Activated naive CD8-positive, alpha-beta T cell (primary cell): Measurements from ENCODE around the gene PRKCZ.
"Not testable (repeated sequence)": the region's sequence is repeated elsewhere in the genome, so short reads cannot be mapped to it uniquely, and the experiment has no call there.

Experiments used
- H3K27ac Mint-ChIP-seq: one replicate; pipeline ENCODE4 v1.8.0; 2021; ENCODE audit warnings: mixed read lengths
- H3K27me3 Mint-ChIP-seq: one replicate; pipeline ENCODE4 v1.8.0; 2021; ENCODE audit warnings: mixed read lengths
- H3K36me3 Mint-ChIP-seq: one replicate; pipeline ENCODE4 v1.8.0; 2021; ENCODE audit warnings: mixed read lengths
- H3K4me1 Mint-ChIP-seq: one replicate; pipeline ENCODE4 v1.8.0; 2021; ENCODE audit warnings: low read depth, mixed read lengths
- H3K4me3 Mint-ChIP-seq: one replicate; pipeline ENCODE4 v1.8.0; 2021; ENCODE audit warnings: mild to moderate bottlenecking, mixed read lengths
- H3K9me3 Mint-ChIP-seq: one replicate; pipeline ENCODE4 v1.8.0; 2021; ENCODE audit warnings: low read depth, mixed read lengths

PRKCZ gene

GRCh38 chr1:2091611-2092604, 41.7 kb downstream of the PRKCZ start:
- Mint-ChIP-seq H3K27me3 (no peaks in the 10 kb centered on the region), H3K9me3 (no peaks in the 10 kb centered on the region), H3K36me3 (no peaks in the 10 kb centered on the region), H3K4me3 (no peak overlapping the region), H3K4me1 (peaks cover 3% of the 10 kb centered on the region), H3K27ac (no peak overlapping the region)

GRCh38 chr1:2093055-2093454, 42.8 kb downstream of the PRKCZ start:
- Mint-ChIP-seq H3K4me3 (no peak overlapping the region), H3K27me3 (no peaks in the 10 kb centered on the region), H3K4me1 (peaks cover 3% of the 10 kb centered on the region), H3K9me3 (peaks cover 4% of the 10 kb centered on the region), H3K36me3 (peaks cover 4% of the 10 kb centered on the region), H3K27ac (no peak overlapping the region)

GRCh38 chr1:2093636-2094035, 43.4 kb downstream of the PRKCZ start:
- peaks cover 4% of the 10 kb centered on the region for H3K9me3 Mint-ChIP-seq
- peaks cover 3% of the 10 kb centered on the region for H3K4me1 Mint-ChIP-seq
- H3K27me3 Mint-ChIP-seq, result no peaks in the 10 kb centered on the region
- no peak overlapping the region for H3K4me3 Mint-ChIP-seq
- peaks cover 7% of the 10 kb centered on the region for H3K36me3 Mint-ChIP-seq
- no peak overlapping the region for H3K27ac Mint-ChIP-seq

- not testable (repeated sequence) for H3K27me3 Mint-ChIP-seq, H3K4me3 Mint-ChIP-seq, H3K4me1 Mint-ChIP-seq, H3K27ac Mint-ChIP-seq, H3K36me3 Mint-ChIP-seq, H3K9me3 Mint-ChIP-seq
These were observed 44.3 kb downstream of the PRKCZ start for GRCh38 chr1:2094269-2095158.

GRCh38 chr1:2095394-2095793, 45.2 kb downstream of the PRKCZ start:
- H3K4me1 Mint-ChIP-seq, result peaks cover 3% of the 10 kb centered on the region
- no peak overlapping the region for H3K4me3 Mint-ChIP-seq
- H3K9me3 Mint-ChIP-seq, result peaks cover 4% of the 10 kb centered on the region
- peaks cover 7% of the 10 kb centered on the region for H3K36me3 Mint-ChIP-seq
- no peak overlapping the region for H3K27ac Mint-ChIP-seq
- no peaks in the 10 kb centered on the region for H3K27me3 Mint-ChIP-seq

GRCh38 chr1:2095981-2096736, 45.9 kb downstream of the PRKCZ start:
- Mint-ChIP-seq H3K4me1 (peaks cover 3% of the 10 kb centered on the region), H3K36me3 (peaks cover 7% of the 10 kb centered on the region), H3K4me3 (no peak overlapping the region), H3K9me3 (peaks cover 4% of the 10 kb centered on the region), H3K27me3 (no peaks in the 10 kb centered on the region), H3K27ac (no peak overlapping the region)

- H3K4me1 Mint-ChIP-seq, result no peaks in the 10 kb centered on the region
- no peak overlapping the region for H3K27ac Mint-ChIP-seq
- peaks cover 7% of the 10 kb centered on the region for H3K36me3 Mint-ChIP-seq
- H3K27me3 Mint-ChIP-seq, result no peaks in the 10 kb centered on the region
- H3K9me3 Mint-ChIP-seq, result peaks cover 4% of the 10 kb centered on the region
- no peak overlapping the region for H3K4me3 Mint-ChIP-seq
These were observed 47.4 kb downstream of the PRKCZ start for GRCh38 chr1:2097386-2098300.

- no peaks in the 10 kb centered on the region for H3K27me3 Mint-ChIP-seq
- no peaks in the 10 kb centered on the region for H3K4me1 Mint-ChIP-seq
- H3K9me3 Mint-ChIP-seq, result peaks cover 4% of the 10 kb centered on the region
- H3K36me3 Mint-ChIP-seq, result peaks cover 7% of the 10 kb centered on the region
- no peak overlapping the region for H3K27ac Mint-ChIP-seq
- H3K4me3 Mint-ChIP-seq, result no peak overlapping the region
These were observed 48.1 kb downstream of the PRKCZ start for GRCh38 chr1:2098301-2098698.

- H3K27ac Mint-ChIP-seq, result no peak overlapping the region
- H3K4me1 Mint-ChIP-seq, result no peaks in the 10 kb centered on the region
- H3K27me3 Mint-ChIP-seq, result no peaks in the 10 kb centered on the region
- peaks cover 7% of the 10 kb centered on the region for H3K36me3 Mint-ChIP-seq
- peaks cover 4% of the 10 kb centered on the region for H3K9me3 Mint-ChIP-seq
- no peak overlapping the region for H3K4me3 Mint-ChIP-seq
These were observed 48.9 kb downstream of the PRKCZ start for GRCh38 chr1:2098839-2099785.

- H3K4me1 Mint-ChIP-seq, result no peaks in the 10 kb centered on the region
- no peaks in the 10 kb centered on the region for H3K27me3 Mint-ChIP-seq
- no peak overlapping the region for H3K4me3 Mint-ChIP-seq
- H3K36me3 Mint-ChIP-seq, result peaks cover 7% of the 10 kb centered on the region
- H3K27ac Mint-ChIP-seq, result no peak overlapping the region
- H3K9me3 Mint-ChIP-seq, result peaks cover 4% of the 10 kb centered on the region
These were observed 49.9 kb downstream of the PRKCZ start for GRCh38 chr1:2099886-2100779.

GRCh38 chr1:2100780-2101108, 50.5 kb downstream of the PRKCZ start:
- H3K9me3 Mint-ChIP-seq, result peaks cover 4% of the 10 kb centered on the region
- no peak overlapping the region for H3K27ac Mint-ChIP-seq
- no peak overlapping the region for H3K4me3 Mint-ChIP-seq
- no peaks in the 10 kb centered on the region for H3K27me3 Mint-ChIP-seq
- H3K36me3 Mint-ChIP-seq, result peaks cover 7% of the 10 kb centered on the region
- no peaks in the 10 kb centered on the region for H3K4me1 Mint-ChIP-seq

GRCh38 chr1:2101531-2101930, 51.3 kb downstream of the PRKCZ start:
- Mint-ChIP-seq H3K9me3 (peaks cover 4% of the 10 kb centered on the region), H3K4me3 (no peak overlapping the region), H3K27ac (no peak overlapping the region), H3K27me3 (no peaks in the 10 kb centered on the region), H3K36me3 (peaks cover 7% of the 10 kb centered on the region), H3K4me1 (no peaks in the 10 kb centered on the region)
